ENCODE measurements around the gene WWP2.
"Not testable (repeated sequence)": the region's sequence is repeated elsewhere in the genome, so short reads cannot be mapped to it uniquely, and the experiment has no call there.

WWP2 gene

DNA sequence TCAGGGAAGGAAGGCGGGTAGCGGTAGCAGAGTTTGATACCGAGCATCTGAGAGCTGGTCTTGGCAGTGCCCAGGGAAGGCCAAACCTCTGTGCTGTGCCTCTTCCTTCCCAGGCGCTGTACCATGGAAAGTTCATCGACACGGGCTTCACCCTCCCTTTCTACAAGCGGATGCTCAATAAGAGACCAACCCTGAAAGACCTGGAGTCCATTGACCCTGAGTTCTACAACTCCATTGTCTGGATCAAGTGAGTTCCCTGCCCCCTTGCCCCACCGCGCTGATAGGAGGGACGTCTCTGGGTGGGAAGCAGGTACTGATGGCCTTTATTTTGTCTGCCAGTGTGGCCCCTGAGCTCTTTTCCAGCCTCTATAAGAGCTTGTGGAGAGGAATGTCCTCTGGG lies 173.6 kb downstream of the WWP2 start:
- no peak overlapping the region for H3K27ac Mint-ChIP-seq
- H3K4me1 Mint-ChIP-seq = no peaks in the 10 kb centered on the region
- no peak overlapping the region for H3K4me3 Mint-ChIP-seq
- ATAC-seq = no peak
- H3K27me3 Mint-ChIP-seq = no peaks in the 10 kb centered on the region
- no peaks in the 10 kb centered on the region for H3K9me3 Mint-ChIP-seq
- peaks cover 86% of the 10 kb centered on the region for H3K36me3 Mint-ChIP-seq

DNA sequence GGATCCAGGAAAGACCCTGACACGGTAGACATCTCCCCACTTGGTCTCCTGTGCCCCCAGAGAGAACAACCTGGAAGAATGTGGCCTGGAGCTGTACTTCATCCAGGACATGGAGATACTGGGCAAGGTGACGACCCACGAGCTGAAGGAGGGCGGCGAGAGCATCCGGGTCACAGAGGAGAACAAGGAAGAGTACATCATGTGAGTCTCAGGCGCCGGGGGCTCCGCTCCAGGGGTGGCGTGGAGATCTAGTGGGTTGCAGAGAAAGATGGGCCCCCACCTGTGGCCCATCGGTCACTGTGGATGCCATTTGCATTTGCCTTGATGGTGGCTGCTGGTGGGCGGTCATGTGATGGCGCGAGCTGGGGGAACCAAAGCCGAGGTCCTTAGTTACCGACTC lies 174.1 kb downstream of the WWP2 start:
- no peaks in the 10 kb centered on the region for H3K4me1 Mint-ChIP-seq
- no peaks in the 10 kb centered on the region for H3K9me3 Mint-ChIP-seq
- no peaks in the 10 kb centered on the region for H3K27me3 Mint-ChIP-seq
- peaks cover 87% of the 10 kb centered on the region for H3K36me3 Mint-ChIP-seq
- no peak overlapping the region for H3K4me3 Mint-ChIP-seq
- H3K27ac Mint-ChIP-seq = no peak overlapping the region
- ATAC-seq = no peak

DNA sequence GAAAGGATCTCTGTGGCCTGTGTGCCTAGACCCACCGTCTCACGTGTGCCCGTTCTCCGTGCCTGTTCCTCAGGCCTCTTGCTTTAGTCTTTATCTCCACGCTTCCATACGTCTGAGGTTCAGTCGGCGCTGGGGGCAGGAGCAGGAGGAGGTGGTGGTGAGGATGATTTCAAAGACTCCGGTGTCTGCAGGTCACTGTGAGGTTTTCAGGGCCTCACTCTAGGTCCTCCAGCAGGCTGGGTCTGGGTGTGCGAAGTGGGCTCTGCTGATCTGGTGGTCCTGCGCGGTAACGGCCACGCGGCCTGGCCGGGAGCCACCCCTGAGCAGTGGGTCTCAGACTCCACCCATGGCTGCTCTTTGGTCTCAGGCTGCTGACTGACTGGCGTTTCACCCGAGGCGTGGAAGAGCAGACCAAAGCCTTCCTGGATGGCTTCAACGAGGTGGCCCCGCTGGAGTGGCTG lies 174.6 kb downstream of the WWP2 start:
- H3K36me3 Mint-ChIP-seq = peaks cover 85% of the 10 kb centered on the region
- H3K27ac Mint-ChIP-seq = no peak overlapping the region
- ATAC-seq = no peak
- H3K9me3 Mint-ChIP-seq = no peaks in the 10 kb centered on the region
- H3K27me3 Mint-ChIP-seq = no peaks in the 10 kb centered on the region
- no peaks in the 10 kb centered on the region for H3K4me1 Mint-ChIP-seq
- no peak overlapping the region for H3K4me3 Mint-ChIP-seq

DNA sequence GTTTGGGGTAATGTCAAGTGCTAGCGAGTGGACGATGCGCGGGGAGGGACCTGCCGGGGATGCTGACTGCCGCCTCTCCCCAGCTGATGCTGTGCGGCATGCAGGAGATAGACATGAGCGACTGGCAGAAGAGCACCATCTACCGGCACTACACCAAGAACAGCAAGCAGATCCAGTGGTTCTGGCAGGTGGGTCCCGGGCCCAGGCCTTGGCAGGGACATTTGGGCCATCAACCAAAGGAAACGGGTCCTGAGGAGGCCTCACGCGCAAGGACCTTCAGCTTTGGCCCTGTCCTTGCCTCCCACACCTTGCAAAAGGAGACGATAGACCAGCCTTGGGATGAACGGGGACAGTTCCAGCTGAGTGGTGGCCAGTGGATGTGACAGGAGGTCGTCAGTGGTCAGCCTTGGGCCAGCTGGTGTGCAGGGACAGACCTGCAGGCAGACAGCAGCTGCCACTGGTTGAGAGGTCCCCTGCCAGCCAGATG lies 175.4 kb downstream of the WWP2 start:
- H3K9me3 Mint-ChIP-seq = no peaks in the 10 kb centered on the region
- no peaks in the 10 kb centered on the region for H3K27me3 Mint-ChIP-seq
- H3K4me1 Mint-ChIP-seq = no peaks in the 10 kb centered on the region
- peaks cover 78% of the 10 kb centered on the region for H3K36me3 Mint-ChIP-seq
- peak overlapping the region; percentile 42 for H3K27ac Mint-ChIP-seq
- no peak overlapping the region for H3K4me3 Mint-ChIP-seq
- ATAC-seq = no peak

DNA sequence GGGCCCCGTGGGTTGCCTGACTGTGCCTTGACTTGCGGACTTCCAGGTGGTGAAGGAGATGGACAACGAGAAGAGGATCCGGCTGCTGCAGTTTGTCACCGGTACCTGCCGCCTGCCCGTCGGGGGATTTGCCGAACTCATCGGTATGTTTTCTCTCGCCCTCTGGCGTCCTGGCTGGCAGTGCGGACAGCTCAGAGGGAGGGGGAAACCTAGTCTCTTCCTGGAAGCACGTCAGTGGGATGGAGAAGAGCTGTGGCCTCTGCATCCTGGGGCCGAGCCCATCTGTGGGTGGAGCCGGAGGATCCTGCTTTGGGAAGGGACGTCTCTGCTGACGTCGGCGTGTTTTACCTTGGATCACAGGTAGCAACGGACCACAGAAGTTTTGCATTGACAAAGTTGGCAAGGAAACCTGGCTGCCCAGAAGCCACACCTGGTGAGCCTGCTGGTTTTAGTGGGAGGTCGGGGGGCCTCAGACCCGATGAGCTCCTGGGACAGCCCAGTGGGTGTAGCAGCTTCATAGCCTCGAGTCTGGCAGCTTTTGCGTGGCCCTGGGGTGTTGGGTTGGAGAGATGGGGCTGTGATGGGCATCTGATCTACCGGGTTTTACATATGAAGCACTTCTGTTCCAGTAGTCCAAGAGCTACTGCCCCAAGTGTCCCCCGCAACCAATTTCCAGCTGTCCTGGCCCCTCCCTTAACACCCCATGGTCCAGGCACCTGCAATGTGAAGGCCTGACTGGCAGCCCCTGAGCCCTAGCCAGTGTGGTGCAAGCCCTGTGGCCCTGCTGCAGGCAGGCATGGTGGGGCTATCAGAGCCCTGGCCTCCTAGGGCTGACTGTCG lies 177.1 kb downstream of the WWP2 start:
- H3K27ac Mint-ChIP-seq = no peak overlapping the region
- no peaks in the 10 kb centered on the region for H3K27me3 Mint-ChIP-seq
- H3K9me3 Mint-ChIP-seq = no peaks in the 10 kb centered on the region
- H3K4me3 Mint-ChIP-seq = no peak overlapping the region
- ATAC-seq = no peak
- no peaks in the 10 kb centered on the region for H3K4me1 Mint-ChIP-seq
- H3K36me3 Mint-ChIP-seq = peaks cover 67% of the 10 kb centered on the region

DNA sequence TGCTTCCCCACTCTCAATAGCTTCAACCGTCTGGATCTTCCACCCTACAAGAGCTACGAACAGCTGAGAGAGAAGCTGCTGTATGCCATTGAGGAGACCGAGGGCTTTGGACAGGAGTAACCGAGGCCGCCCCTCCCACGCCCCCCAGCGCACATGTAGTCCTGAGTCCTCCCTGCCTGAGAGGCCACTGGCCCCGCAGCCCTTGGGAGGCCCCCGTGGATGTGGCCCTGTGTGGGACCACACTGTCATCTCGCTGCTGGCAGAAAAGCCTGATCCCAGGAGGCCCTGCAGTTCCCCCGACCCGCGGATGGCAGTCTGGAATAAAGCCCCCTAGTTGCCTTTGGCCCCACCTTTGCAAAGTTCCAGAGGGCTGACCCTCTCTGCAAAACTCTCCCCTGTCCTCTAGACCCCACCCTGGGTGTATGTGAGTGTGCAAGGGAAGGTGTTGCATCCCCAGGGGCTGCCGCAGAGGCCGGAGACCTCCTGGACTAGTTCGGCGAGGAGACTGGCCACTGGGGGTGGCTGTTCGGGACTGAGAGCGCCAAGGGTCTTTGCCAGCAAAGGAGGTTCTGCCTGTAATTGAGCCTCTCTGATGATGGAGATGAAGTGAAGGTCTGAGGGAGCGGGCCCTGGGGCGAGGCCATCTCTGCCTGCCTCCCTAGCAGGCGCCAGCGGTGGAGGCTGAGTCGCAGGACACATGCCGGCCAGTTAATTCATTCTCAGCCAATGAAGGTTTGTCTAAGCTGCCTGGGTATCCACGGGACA lies 177.9 kb downstream of the WWP2 start:
- H3K4me3 Mint-ChIP-seq = no peak overlapping the region
- H3K27me3 Mint-ChIP-seq = no peaks in the 10 kb centered on the region
- H3K9me3 Mint-ChIP-seq = no peaks in the 10 kb centered on the region
- peaks cover 60% of the 10 kb centered on the region for H3K36me3 Mint-ChIP-seq
- H3K27ac Mint-ChIP-seq = no peak overlapping the region
- H3K4me1 Mint-ChIP-seq = no peaks in the 10 kb centered on the region
- no peak for ATAC-seq

DNA sequence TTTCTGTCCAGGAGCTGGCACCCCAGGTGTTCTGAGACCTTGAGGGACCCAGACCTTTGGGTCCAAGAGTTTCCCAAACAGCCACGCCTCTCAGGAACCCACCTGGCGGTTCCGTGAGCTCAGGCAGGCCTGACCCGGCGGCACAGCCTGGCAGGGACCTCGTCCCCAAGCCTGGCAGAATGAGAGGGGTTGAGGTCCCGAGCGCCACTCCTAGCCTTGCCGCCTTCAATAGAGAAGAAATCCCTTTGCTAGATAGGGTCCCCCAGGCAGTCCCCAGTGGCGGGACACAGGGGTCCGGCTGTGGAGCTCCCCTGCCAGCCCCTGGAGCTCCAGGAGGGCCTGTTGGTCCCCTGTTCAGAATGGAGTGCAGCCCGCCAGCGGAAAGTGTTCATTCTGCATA lies 178.5 kb downstream of the WWP2 start:
- Mint-ChIP-seq H3K27ac (no peak overlapping the region), H3K4me1 (no peaks in the 10 kb centered on the region), H3K9me3 (no peaks in the 10 kb centered on the region), H3K36me3 (peaks cover 54% of the 10 kb centered on the region), H3K27me3 (no peaks in the 10 kb centered on the region), H3K4me3 (no peak overlapping the region)
- no peak for ATAC-seq

DNA sequence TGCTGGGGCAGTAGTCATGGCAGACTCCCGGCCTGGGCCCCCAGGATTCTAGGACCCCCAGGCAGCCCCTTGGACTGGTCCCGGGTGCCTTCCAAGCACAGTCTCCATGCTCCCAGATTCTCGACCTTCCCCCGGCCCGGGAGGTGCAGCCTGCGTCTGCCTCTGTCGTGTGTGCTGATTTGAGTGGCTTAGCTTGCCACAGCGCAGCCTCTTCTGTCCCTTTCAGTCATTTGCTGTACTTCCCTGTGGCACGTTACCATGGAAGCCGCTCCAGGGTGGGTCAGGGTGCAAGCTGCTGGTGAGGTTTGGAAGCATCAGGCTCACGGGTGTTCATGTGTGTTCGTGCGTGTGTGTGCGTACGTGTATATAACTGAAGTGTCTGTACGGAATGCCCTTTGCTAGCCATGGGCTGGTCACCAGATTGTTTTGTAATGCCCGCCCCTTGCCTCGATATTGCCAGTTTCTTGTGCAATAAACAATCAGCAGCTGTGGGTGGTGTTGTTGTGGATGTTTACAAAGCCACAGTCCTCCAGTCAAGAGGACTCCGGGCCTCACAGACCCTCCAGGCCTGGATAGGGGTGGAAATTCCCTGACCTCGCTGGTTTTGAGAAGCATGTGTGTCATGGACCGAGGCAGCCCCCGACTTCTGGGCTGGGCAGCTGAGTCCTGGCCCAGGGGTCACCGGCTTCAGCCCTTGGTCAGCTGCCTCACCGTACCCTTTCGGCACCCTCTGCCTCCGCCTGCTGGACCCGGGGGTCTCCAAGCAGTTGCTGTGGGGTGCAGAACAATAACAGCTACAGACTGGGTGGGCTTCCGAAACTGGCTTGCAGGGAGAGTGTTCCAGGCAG lies 179.3 kb downstream of the WWP2 start:
- Mint-ChIP-seq H3K36me3 (peaks cover 46% of the 10 kb centered on the region), H3K27me3 (no peaks in the 10 kb centered on the region), H3K27ac (no peak overlapping the region), H3K4me1 (no peaks in the 10 kb centered on the region), H3K9me3 (no peaks in the 10 kb centered on the region), H3K4me3 (no peak overlapping the region)
- no peak for ATAC-seq

DNA sequence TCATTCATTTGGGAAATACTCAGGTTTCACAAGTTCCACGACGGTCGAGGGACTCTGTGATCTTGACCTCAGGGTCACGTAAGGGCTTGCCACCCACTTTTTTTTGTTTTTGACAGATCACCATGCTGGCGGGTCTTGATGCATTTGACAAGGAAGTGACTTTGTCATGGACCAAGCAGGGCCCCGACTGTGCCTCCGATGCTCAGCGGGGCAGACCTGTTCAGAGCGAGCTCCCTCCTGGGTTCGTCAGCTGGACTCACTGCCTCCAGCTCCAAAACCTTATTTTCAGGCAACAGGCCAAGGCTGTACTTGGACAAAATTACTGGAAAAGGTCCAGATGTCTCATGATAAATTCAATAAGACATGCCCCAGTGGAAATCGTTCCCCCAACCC lies 180.0 kb downstream of the WWP2 start:
- Mint-ChIP-seq H3K9me3 (no peaks in the 10 kb centered on the region), H3K4me1 (no peaks in the 10 kb centered on the region), H3K27me3 (no peaks in the 10 kb centered on the region), H3K4me3 (no peak overlapping the region), H3K27ac (no peak overlapping the region), H3K36me3 (peaks cover 40% of the 10 kb centered on the region)
- no peak for ATAC-seq

DNA sequence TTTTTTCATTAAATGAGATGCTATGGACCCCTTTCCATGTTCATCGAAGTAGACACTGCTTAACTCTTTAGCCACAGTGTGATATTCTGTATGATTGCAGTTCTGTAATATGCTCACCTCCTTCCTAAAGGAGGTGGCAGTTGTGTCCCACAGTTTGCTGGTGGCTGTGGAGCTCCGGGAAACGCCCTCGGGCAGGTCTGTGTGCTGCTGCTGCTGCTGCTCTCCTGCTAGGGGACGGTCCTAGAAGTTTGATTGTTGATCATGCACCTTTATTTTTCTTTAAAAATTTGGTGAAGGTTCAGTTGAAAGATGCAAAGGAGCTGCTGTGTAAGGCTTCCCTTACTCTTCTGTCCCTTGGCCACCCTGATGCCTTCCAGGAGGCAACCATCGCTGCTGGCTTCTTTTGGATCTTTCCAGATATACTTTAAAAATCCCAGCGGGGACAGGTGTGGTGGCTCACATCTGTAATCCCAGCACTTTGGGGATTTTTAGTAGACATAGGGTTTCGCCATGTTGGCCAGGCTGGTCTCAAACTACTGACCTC lies 180.6 kb downstream of the WWP2 start:
- no peak for ATAC-seq
- Mint-ChIP-seq H3K4me3 (no peak overlapping the region), H3K27me3 (no peaks in the 10 kb centered on the region), H3K27ac (no peak overlapping the region), H3K4me1 (no peaks in the 10 kb centered on the region), H3K36me3 (peaks cover 33% of the 10 kb centered on the region), H3K9me3 (no peaks in the 10 kb centered on the region)

DNA sequence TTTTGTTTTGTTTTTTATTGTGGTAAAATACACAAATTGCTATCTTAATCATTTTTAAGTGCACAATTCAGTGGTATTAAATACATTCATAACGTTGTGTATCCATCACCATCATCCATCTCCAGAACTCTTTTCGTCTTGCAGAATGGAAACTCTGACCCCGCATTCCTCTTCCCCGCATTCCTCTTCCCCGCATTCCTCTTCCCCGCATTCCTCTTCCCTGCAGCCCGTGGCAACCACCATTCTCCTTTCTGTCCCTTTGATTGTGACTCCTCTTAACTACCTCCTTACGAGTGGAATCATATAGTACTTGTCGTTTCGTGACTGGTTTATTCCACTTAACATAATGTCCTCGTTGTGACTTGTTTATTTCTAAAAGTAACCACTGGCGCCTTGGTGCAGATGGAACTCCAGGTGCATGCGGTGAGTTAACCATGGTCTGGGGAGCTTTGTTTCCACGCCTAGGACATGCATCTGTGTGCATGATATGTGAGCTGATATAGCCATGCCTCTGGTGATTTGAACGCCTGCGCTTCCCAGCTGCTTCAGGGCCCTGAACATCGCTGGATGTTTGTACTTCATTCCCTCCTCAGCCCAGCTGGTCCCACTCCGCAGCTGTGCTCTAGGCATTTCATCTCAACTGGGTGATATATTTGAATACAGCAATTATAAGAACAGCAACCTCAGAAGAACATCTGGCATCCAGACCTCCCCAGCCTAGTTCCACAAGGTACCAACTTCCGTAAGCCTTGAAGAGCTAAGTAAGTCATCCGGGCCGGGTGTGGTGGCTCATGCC lies 181.3 kb downstream of the WWP2 start:
- H3K36me3 Mint-ChIP-seq = peaks cover 26% of the 10 kb centered on the region
- not testable (repeated sequence) for H3K9me3 Mint-ChIP-seq, H3K4me3 Mint-ChIP-seq, H3K4me1 Mint-ChIP-seq, ATAC-seq, H3K27me3 Mint-ChIP-seq, H3K27ac Mint-ChIP-seq

DNA sequence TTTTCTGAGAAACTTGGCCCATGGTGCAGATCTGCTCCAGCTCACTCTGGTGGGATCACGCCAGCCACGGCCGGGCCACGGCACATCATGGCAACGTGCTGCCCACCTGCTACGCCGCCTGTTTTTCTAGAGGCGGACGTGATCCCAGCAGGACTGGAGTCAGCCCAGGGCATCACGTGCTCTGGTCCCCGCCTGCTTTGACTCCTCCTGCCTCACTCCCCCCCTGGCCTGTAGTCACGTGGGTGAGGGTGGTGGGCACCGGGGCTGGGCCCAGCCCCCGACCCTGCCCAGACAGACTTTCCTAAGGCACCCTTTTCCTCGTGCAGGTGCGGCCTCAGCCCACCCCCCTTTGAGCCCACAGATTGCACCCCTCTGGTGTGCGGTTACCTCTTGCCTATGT lies 188.3 kb downstream of the WWP2 start:
- not testable (repeated sequence) for H3K9me3 Mint-ChIP-seq, H3K27me3 Mint-ChIP-seq, H3K4me1 Mint-ChIP-seq, H3K27ac Mint-ChIP-seq, ATAC-seq, H3K36me3 Mint-ChIP-seq, H3K4me3 Mint-ChIP-seq

DNA sequence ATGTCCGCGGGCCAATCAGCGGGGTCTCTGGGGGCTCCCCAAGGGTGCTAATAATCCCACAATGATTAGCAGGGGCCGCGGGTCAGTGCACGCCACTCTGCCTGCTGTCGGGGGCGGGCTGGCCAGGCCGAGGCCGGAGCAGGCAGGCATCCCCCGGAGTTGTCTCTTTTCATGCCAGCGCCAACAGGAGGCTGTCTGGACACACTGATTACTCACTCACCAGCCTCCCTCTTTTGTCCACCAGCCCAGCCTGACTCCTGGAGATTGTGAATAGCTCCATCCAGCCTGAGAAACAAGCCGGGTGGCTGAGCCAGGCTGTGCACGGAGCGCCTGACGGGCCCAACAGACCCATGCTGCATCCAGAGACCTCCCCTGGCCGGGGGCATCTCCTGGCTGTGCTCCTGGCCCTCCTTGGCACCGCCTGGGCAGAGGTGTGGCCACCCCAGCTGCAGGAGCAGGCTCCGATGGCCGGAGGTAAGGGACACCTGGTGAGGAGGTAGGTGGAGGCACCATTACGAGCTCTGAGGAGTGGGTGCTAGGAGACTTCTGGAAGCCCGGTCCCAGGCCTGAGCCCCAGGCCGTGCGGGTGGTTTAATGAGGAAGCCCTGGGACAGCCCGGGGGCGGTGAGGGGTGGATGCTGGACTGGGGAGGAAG lies 189.0 kb downstream of the WWP2 start, which contains the start of gene CLEC18A:
Gene CLEC18A (plus strand): TSS at position 318 of the 655 bp plus-strand sequence. CDS start 33 bp downstream, at position 351.
- H3K36me3 Mint-ChIP-seq, H3K27ac Mint-ChIP-seq, H3K27me3 Mint-ChIP-seq, H3K9me3 Mint-ChIP-seq, H3K4me1 Mint-ChIP-seq, H3K4me3 Mint-ChIP-seq: not testable (repeated sequence)
- peak; percentile 37 for ATAC-seq

DNA sequence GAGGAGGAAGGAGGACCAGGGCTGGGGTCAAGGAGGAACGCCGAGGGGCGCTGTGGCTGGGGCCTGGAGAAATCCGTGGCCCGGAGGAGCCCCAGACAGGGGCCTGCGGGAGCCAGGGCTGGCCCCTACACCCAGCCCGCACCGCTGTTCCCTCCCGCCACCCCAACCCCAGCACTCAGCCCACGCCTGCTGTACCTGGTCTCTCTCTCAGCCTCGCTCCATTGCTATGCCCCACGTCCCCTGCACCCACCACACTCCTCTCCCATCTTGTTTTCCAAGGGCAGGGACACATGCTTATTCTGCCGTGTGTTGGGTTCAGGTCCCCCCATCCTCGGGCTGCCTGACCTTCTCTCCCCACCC lies 189.5 kb downstream of the WWP2 start:
- H3K27me3 Mint-ChIP-seq, H3K27ac Mint-ChIP-seq, H3K4me1 Mint-ChIP-seq, H3K4me3 Mint-ChIP-seq, H3K36me3 Mint-ChIP-seq, H3K9me3 Mint-ChIP-seq: not testable (repeated sequence)
- ATAC-seq = peak; percentile 35

All from stimulated activated memory B cell treated with anti-CD40 and anti-IgM and Interleukin-4, amounts not matched to agents 10 μg/mL and 1 μg/mL and 100 μg/mL, for 72 hours (primary cell).